Endothelial cell (in vitro differentiated cells): ENCODE data around the gene IL1R2. TPM values are rescaled to one million over a fixed set of nuclear protein-coding genes. Genes with fewer than 3 reads are reported as not detected.

Source experiments
- DNase-seq: peaks from one replicate; pipeline ENCODE4 v3.0.0; 2021; ENCODE audit warnings: low spot score
- H3K27ac Mint-ChIP-seq: one replicate; pipeline ENCODE4 v1.8.0; 2021; ENCODE audit warnings: mixed read lengths, inconsistent platforms; ENCODE audit not compliant: unreplicated experiment
- H3K27me3 Mint-ChIP-seq: one replicate; pipeline ENCODE4 v1.8.0; 2021; ENCODE audit warnings: mild to moderate bottlenecking, moderate library complexity, mixed read lengths, inconsistent platforms; ENCODE audit not compliant: unreplicated experiment
- H3K36me3 Mint-ChIP-seq: one replicate; pipeline ENCODE4 v1.8.0; 2021; ENCODE audit warnings: mild to moderate bottlenecking, low read depth, mixed read lengths, inconsistent platforms; ENCODE audit not compliant: unreplicated experiment
- H3K4me1 Mint-ChIP-seq: one replicate; pipeline ENCODE4 v1.8.0; 2021; ENCODE audit warnings: mild to moderate bottlenecking, mixed read lengths, inconsistent platforms; ENCODE audit not compliant: unreplicated experiment
- H3K4me3 Mint-ChIP-seq: one replicate; pipeline ENCODE4 v1.8.0; 2021; ENCODE audit warnings: mild to moderate bottlenecking, mixed read lengths, inconsistent platforms; ENCODE audit not compliant: unreplicated experiment
- H3K9me3 Mint-ChIP-seq: one replicate; pipeline ENCODE4 v1.8.0; 2021; ENCODE audit warnings: mixed read lengths, inconsistent platforms; ENCODE audit not compliant: unreplicated experiment
- CTCF ChIP-seq: fragments of 200-600 bp; sonication (generic); IDR thresholded peaks from one replicate; pipeline ENCODE4 v1.5.0; 2021; ENCODE audit warnings: antibody characterized with exemption; ENCODE audit not compliant: unreplicated experiment
- total RNA-seq: library from RNA; stranded (reverse); fragmentation: NEBNext Ultra II Directional; extraction: Animal tissue kit (Norgen Biotek cat#: 25700); gene quantifications from one replicate; pipeline ENCODE4 v1.2.1, GENCODE V29; 2021; ENCODE audit not compliant: unreplicated experiment

Gene IL1R2
- total RNA-seq, 1 donor from 2014 or later = not detected

GRCh38 chr2:102012061-102012614 lies 20.4 kb downstream of the IL1R2 start:
- Mint-ChIP-seq H3K4me3 (no peak overlapping the region), H3K27ac (no peak overlapping the region), H3K36me3 (no peaks in the 10 kb centered on the region), H3K4me1 (no peaks in the 10 kb centered on the region), H3K27me3 (peaks cover 2% of the 10 kb centered on the region), H3K9me3 (no peaks in the 10 kb centered on the region)
- no peak for DNase-seq
- no peak for TF ChIP-seq CTCF

GRCh38 chr2:102013206-102014040 lies 21.7 kb downstream of the IL1R2 start:
- Mint-ChIP-seq H3K36me3 (no peaks in the 10 kb centered on the region), H3K27ac (no peak overlapping the region), H3K27me3 (peaks cover 2% of the 10 kb centered on the region), H3K9me3 (no peaks in the 10 kb centered on the region), H3K4me3 (no peak overlapping the region), H3K4me1 (no peaks in the 10 kb centered on the region)
- DNase-seq = no peak
- TF ChIP-seq CTCF = no peak

- TF ChIP-seq CTCF = no peak
- H3K4me1 Mint-ChIP-seq = no peaks in the 10 kb centered on the region
- no peaks in the 10 kb centered on the region for H3K9me3 Mint-ChIP-seq
- no peaks in the 10 kb centered on the region for H3K36me3 Mint-ChIP-seq
- no peak overlapping the region for H3K4me3 Mint-ChIP-seq
- H3K27ac Mint-ChIP-seq = no peak overlapping the region
- DNase-seq = no peak
- H3K27me3 Mint-ChIP-seq = peaks cover 2% of the 10 kb centered on the region
Observed at GRCh38 chr2:102014041-102014345, 22.2 kb downstream of the IL1R2 start.

GRCh38 chr2:102015399-102015798 lies 23.6 kb downstream of the IL1R2 start:
- TF ChIP-seq CTCF = no peak
- no peak for DNase-seq
- Mint-ChIP-seq H3K27me3 (peaks cover 2% of the 10 kb centered on the region), H3K4me1 (no peaks in the 10 kb centered on the region), H3K4me3 (no peak overlapping the region), H3K27ac (no peak overlapping the region), H3K9me3 (no peaks in the 10 kb centered on the region), H3K36me3 (no peaks in the 10 kb centered on the region)

- H3K36me3 Mint-ChIP-seq = no peaks in the 10 kb centered on the region
- no peaks in the 10 kb centered on the region for H3K9me3 Mint-ChIP-seq
- TF ChIP-seq CTCF = no peak
- no peak overlapping the region for H3K4me3 Mint-ChIP-seq
- H3K4me1 Mint-ChIP-seq = peaks cover 1% of the 10 kb centered on the region
- no peak overlapping the region for H3K27ac Mint-ChIP-seq
- DNase-seq = no peak
- no peaks in the 10 kb centered on the region for H3K27me3 Mint-ChIP-seq
Observed at GRCh38 chr2:102016399-102016955, 24.7 kb downstream of the IL1R2 start.
